AG10803 (cell line): Measurements from ENCODE around the gene PHYKPL.

ENCODE experiments used
- DNase-seq: peaks from one replicate; pipeline ENCODE4 v3.0.0; 2010; ENCODE audit warnings: low read depth
- H3K4me3 ChIP-seq: 2 replicates; pipeline ENCODE4 v1.5.1; 2011; ENCODE audit warnings: mild to moderate bottlenecking, low read length, control low read depth
- CTCF ChIP-seq: conservative IDR thresholded peaks from 2 replicates; pipeline ENCODE4 v1.5.1; 2011; ENCODE audit warnings: mild to moderate bottlenecking, low read length, control low read depth, inconsistent platforms

The PHYKPL gene

DNA sequence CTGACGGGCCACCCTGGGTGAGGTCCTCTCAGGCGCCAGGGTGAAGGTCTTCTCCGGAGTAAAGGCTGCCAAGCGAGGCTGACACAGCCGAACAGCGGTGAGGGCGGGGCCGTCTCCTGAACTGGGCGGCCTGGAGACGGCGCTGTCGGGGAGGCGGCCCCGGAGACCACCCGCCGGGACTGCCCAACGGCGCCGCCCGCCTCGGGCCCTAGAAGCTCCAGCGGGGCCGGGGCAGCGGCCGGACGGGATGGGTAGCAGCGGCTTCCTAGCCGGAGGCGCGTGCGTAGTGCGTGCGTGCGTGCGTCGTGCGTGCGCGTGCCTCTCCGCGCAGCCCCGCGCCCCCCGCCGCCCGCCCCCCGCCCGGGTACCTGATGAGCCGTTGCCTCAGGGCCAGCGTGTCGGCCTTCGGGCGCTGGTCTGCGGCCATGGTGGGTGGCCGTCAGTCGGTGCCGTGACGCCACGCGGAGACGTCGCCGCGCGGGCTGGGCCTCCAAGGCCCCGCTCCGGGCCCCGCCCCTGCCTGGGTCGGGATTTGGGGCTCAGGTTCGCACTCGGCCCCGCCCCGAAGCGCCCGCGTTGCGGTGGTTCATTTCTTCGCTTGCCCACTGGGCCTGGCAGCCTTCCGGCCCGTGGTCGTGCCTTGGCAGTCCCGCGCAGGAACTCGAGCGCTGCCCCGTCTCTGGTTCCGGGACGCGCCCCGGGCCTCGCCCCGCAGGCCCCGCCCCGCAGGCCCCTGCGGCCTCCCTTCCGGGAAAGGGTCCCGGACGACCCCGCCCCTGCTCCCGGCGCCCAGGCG is at the start of gene PHYKPL:
PHYKPL (minus strand) TSS at position 679 of the 796 bp plus-strand sequence; CDS start at position 427, 252 bp downstream.
- H3K4me3 ChIP-seq: peak within 1 kb of the TSS; percentile 91
- TF ChIP-seq CTCF: no peak
- DNase-seq: peak; percentile 71

- TF ChIP-seq CTCF: no peak
- DNase-seq: no peak
- H3K4me3 ChIP-seq: no peak overlapping the region
Observed at GRCh38 chr5:178282391-178282790, 49.8 kb upstream of the PHYKPL start.

- H3K4me3 ChIP-seq: no peak overlapping the region
- TF ChIP-seq CTCF: no peak
- DNase-seq: peak; percentile 20
Observed at GRCh38 chr5:178281331-178281730, 48.7 kb upstream of the PHYKPL start.

DNA sequence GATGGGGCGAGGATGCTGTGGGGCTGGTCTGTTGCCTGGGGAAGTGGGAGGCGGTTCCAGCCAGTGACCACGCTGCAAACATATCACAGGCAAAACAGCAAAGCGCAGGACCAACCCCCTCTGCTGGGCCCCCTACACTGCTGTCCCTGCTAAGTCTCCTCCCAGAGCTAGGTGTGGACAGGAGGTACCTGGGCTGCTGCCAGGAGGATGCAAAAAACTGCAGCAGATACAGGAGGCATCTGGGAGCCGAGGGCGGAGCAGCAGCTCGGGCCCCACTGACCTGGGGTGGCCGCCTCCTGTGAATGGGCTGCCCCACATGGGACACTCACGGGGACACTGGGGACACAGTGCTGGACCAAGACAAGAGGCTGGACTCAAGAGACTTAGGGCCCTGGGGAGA is 48.0 kb upstream of the PHYKPL start:
- TF ChIP-seq CTCF: no peak
- no peak overlapping the region for H3K4me3 ChIP-seq

GRCh38 chr5:178279723-178280438 is 47.3 kb upstream of the PHYKPL start:
- peak; percentile 92 for TF ChIP-seq CTCF
- DNase-seq: peak; percentile 73
- no peak overlapping the region for H3K4me3 ChIP-seq

More for the DNA sequence above, 48.0 kb upstream of the PHYKPL start:
- no peak for DNase-seq

GRCh38 chr5:178279026-178279722 is 46.6 kb upstream of the PHYKPL start:
- H3K4me3 ChIP-seq: no peak overlapping the region
- no peak for DNase-seq
- no peak for TF ChIP-seq CTCF
